CD4-positive, alpha-beta T cell (primary cell): ENCODE data around the gene AKR1D1. TPM values are rescaled to one million over a fixed set of nuclear protein-coding genes. Genes with fewer than 3 reads are reported as not detected.

Source experiments
- ATAC-seq: fragments of 200-7000 bp; cut with Tn5 transposase; one replicate; pipeline ENCODE4 v1.10.0; 2022; ENCODE audit warnings: mild to moderate bottlenecking; ENCODE audit not compliant: poor library complexity
- CTCF ChIA-PET: fragments of 350-600 bp; sonication (Branson Sonifier 250); formaldehyde crosslinking; loops from one replicate; lab custom pipeline; 2021; ENCODE audit warnings: antibody characterized with exemption, inconsistent platforms; lab: Charles Lee
- POLR2A ChIA-PET: fragments of 350-600 bp; sonication (Branson Sonifier 250); formaldehyde crosslinking; loops from one replicate; lab custom pipeline; 2021; ENCODE audit warnings: antibody characterized with exemption, inconsistent platforms; lab: Charles Lee
- DNase-seq, 14 experiments: peaks; one replicate each; pipeline ENCODE4 v3.0.0-alpha.2; 2013 to 2020; ENCODE audit warnings: mixed read lengths in 2 of 14
- H3K27ac ChIP-seq, 2 donors: one replicate each; pipeline versions ENCODE4 v1.5.1 to v1.7.0; 2013; ENCODE audit warnings: low read length in 2 of 2, low read depth in 1 of 2, mild to moderate bottlenecking in 1 of 2
- H3K27me3 ChIP-seq, 2 experiments: 1 replicate in 1 of 2; 2 replicates in 1 of 2; pipeline versions ENCODE4 v1.6.1 to v1.7.0; 2013; ENCODE audit warnings: low read length in 2 of 2, control low read depth in 1 of 2, mild to moderate bottlenecking in 1 of 2, moderate library complexity in 1 of 2; ENCODE audit not compliant: insufficient read depth in 2 of 2, control insufficient read depth in 1 of 2
- H3K36me3 ChIP-seq: one replicate; pipeline ENCODE4 v1.6.1; 2013; ENCODE audit warnings: low read length, control low read depth; ENCODE audit not compliant: insufficient read depth
- H3K4me1 ChIP-seq: one replicate; pipeline ENCODE4 v1.6.1; 2013; ENCODE audit warnings: low read length, control low read depth; ENCODE audit not compliant: insufficient read depth
- H3K4me3 ChIP-seq: one replicate; pipeline ENCODE4 v1.5.1; 2013; ENCODE audit warnings: mild to moderate bottlenecking, low read length, moderate library complexity
- H3K9me3 ChIP-seq, 2 experiments: 1 replicate in 1 of 2; 2 replicates in 1 of 2; pipeline versions ENCODE4 v1.6.1 to v1.7.0; 2013; ENCODE audit warnings: low read length in 2 of 2, mild to moderate bottlenecking in 2 of 2, control low read depth in 1 of 2, moderate library complexity in 1 of 2; ENCODE audit not compliant: control insufficient read depth in 1 of 2, insufficient read depth in 1 of 2
- H3K27ac Mint-ChIP-seq: one replicate; pipeline ENCODE4 v1.8.0; 2020; ENCODE audit warnings: mixed read lengths
- H3K27me3 Mint-ChIP-seq: one replicate; pipeline ENCODE4 v1.8.0; 2021; ENCODE audit warnings: mixed read lengths
- H3K36me3 Mint-ChIP-seq: one replicate; pipeline ENCODE4 v1.8.0; 2021; ENCODE audit warnings: low read depth, mixed read lengths
- H3K4me1 Mint-ChIP-seq: one replicate; pipeline ENCODE4 v1.8.0; 2021; ENCODE audit warnings: low read depth, mixed read lengths
- H3K4me3 Mint-ChIP-seq: one replicate; pipeline ENCODE4 v1.8.0; 2020; ENCODE audit warnings: mild to moderate bottlenecking, mixed read lengths
- H3K9me3 Mint-ChIP-seq: one replicate; pipeline ENCODE4 v1.8.0; 2020; ENCODE audit warnings: mixed read lengths
- CTCF ChIP-seq: fragments of 200-600 bp; IDR thresholded peaks from one replicate; pipeline ENCODE4 v1.8.0; 2022; ENCODE audit warnings: antibody characterized with exemption, mild to moderate bottlenecking
- intact Hi-C, 2 experiments: fragments of 100-400 bp; cut with DNase I in 1 of 2; cut with micrococcal nuclease in 1 of 2; formaldehyde crosslinking; loops; one replicate each; pipeline versions ENCODE4 v1.15.1 to v1.9.0; 2023 to 2025; cut with DNase I, micrococcal nuclease
- total RNA-seq, 174 experiments: library from RNA in 2 of 174; stranded (reverse) in 2 of 174; gene quantifications; one replicate each; pipeline ENCODE4 v1.2.3 and lab custom pipeline; 2021 to 2026

Gene AKR1D1
- total RNA-seq, 2 experiments from 2014 or later = not detected

GRCh38 chr7:138137423-138138171 lies 61.3 kb downstream of the AKR1D1 start:
- no peaks in the 10 kb centered on the region for H3K27me3 ChIP-seq
- H3K4me3 Mint-ChIP-seq = no peak overlapping the region
- DNase-seq = no peak
- no peak for TF ChIP-seq CTCF
- no peaks in the 10 kb centered on the region for H3K9me3 ChIP-seq
- CTCF ChIA-PET = no interaction called here
- H3K27ac Mint-ChIP-seq = no peak overlapping the region
- H3K4me1 Mint-ChIP-seq = no peaks in the 10 kb centered on the region
- ATAC-seq = no peak
- POLR2A ChIA-PET = no interaction called here
- intact Hi-C loops = no loop called here
- no peaks in the 10 kb centered on the region for H3K4me1 ChIP-seq
- H3K4me3 ChIP-seq = no peak overlapping the region
- H3K9me3 Mint-ChIP-seq = no peaks in the 10 kb centered on the region
- no peak overlapping the region for H3K27ac ChIP-seq
- peaks cover 18% of the 10 kb centered on the region for H3K27me3 Mint-ChIP-seq
- no peaks in the 10 kb centered on the region for H3K36me3 Mint-ChIP-seq
- H3K36me3 ChIP-seq = no peaks in the 10 kb centered on the region

GRCh38 chr7:138138244-138138643 lies 62.0 kb downstream of the AKR1D1 start:
- ChIA-PET POLR2A (no interaction called here), CTCF (no interaction called here)
- intact Hi-C loops = no loop called here
- Mint-ChIP-seq H3K4me3 (no peak overlapping the region), H3K27me3 (peaks cover 18% of the 10 kb centered on the region), H3K9me3 (no peaks in the 10 kb centered on the region), H3K4me1 (no peaks in the 10 kb centered on the region), H3K27ac (no peak overlapping the region), H3K36me3 (no peaks in the 10 kb centered on the region)
- no peaks in the 10 kb centered on the region for H3K27me3 ChIP-seq
- H3K4me1 ChIP-seq = no peaks in the 10 kb centered on the region
- no peak overlapping the region for H3K4me3 ChIP-seq
- ATAC-seq = no peak
- TF ChIP-seq CTCF = no peak
- H3K36me3 ChIP-seq = no peaks in the 10 kb centered on the region
- H3K9me3 ChIP-seq = no peaks in the 10 kb centered on the region
- DNase-seq = no peak
- no peak overlapping the region for H3K27ac ChIP-seq

- H3K4me1 Mint-ChIP-seq = peaks cover 11% of the 10 kb centered on the region
- peaks cover 38% of the 10 kb centered on the region for H3K27me3 Mint-ChIP-seq
- no peak for DNase-seq
- intact Hi-C loops = no loop called here
- H3K27ac Mint-ChIP-seq = no peak overlapping the region
- no peak for ATAC-seq
- no peak for TF ChIP-seq CTCF
- Histone ChIP-seq H3K4me1 (peaks cover 4% of the 10 kb centered on the region), H3K27me3 (no peaks in the 10 kb centered on the region), H3K4me3 (no peak overlapping the region), H3K27ac (no peak overlapping the region), H3K36me3 (no peaks in the 10 kb centered on the region), H3K9me3 (peaks cover 0 to 4% of the 10 kb centered on the region in 2 experiments)
- H3K36me3 Mint-ChIP-seq = no peaks in the 10 kb centered on the region
- no peak overlapping the region for H3K4me3 Mint-ChIP-seq
- ChIA-PET POLR2A (no interaction called here), CTCF (no interaction called here)
- no peaks in the 10 kb centered on the region for H3K9me3 Mint-ChIP-seq
These were observed 66.4 kb downstream of the AKR1D1 start for GRCh38 chr7:138142583-138143201.
